CD14-positive monocyte (primary cell): ENCODE measurements around the gene KLC3. TPM values are rescaled to one million over a fixed set of nuclear protein-coding genes. Genes with fewer than 3 reads are reported as not detected.

Source experiments
- DNase-seq, 3 donors: peaks; one replicate each; pipeline ENCODE4 v3.0.0-alpha.2; 2011 to 2022
- H2AFZ ChIP-seq: 2 replicates; pipeline ENCODE4 v1.6.0; 2012; ENCODE audit warnings: mild to moderate bottlenecking, low read depth, low read length, inconsistent platforms; ENCODE audit not compliant: insufficient read depth, poor library complexity, severe bottlenecking
- H3K27ac ChIP-seq, 2 donors: 1 replicate in 1 of 2; 2 replicates in 1 of 2; pipeline ENCODE4 v1.5.1; 2012 to 2013; ENCODE audit warnings: low read length in 2 of 2, control low read depth in 1 of 2, inconsistent platforms in 1 of 2, low read depth in 1 of 2, mild to moderate bottlenecking in 1 of 2
- H3K27me3 ChIP-seq, 2 donors: one replicate each; pipeline versions ENCODE4 v1.6.0 to v1.6.1; 2011 to 2013; ENCODE audit warnings: low read length in 2 of 2; ENCODE audit not compliant: control insufficient read depth in 2 of 2, insufficient read depth in 2 of 2
- H3K36me3 ChIP-seq, 2 donors: replicated peaks in 1 of 2; 1 replicate in 1 of 2; 2 replicates in 1 of 2; pipeline versions ENCODE4 v1.5.1 to v1.6.1; 2012 to 2013; ENCODE audit warnings: low read length in 2 of 2, control low read depth in 1 of 2, inconsistent platforms in 1 of 2, mild to moderate bottlenecking in 1 of 2; ENCODE audit not compliant: insufficient read depth in 2 of 2, control insufficient read depth in 1 of 2
- H3K4me1 ChIP-seq, 2 donors: 1 replicate in 1 of 2; 2 replicates in 1 of 2; pipeline versions ENCODE4 v1.5.1 to v1.6.1; 2012 to 2013; ENCODE audit warnings: low read length in 2 of 2, control low read depth in 1 of 2, inconsistent platforms in 1 of 2, mild to moderate bottlenecking in 1 of 2, moderate library complexity in 1 of 2; ENCODE audit not compliant: insufficient read depth in 2 of 2, control insufficient read depth in 1 of 2
- H3K4me2 ChIP-seq: replicated peaks from 2 replicates; pipeline ENCODE3; 2012; ENCODE audit warnings: low read length, moderate library complexity, mild to moderate bottlenecking; ENCODE audit not compliant: poor library complexity, severe bottlenecking; ENCODE audit errors: extremely low read depth
- H3K4me3 ChIP-seq, 3 experiments: fragments of 200-600 bp in 1 of 3; sonication (generic) in 1 of 3; replicated peaks in 1 of 3; 1 replicate in 2 of 3; 2 replicates in 1 of 3; pipeline ENCODE4 v1.5.1; 2011 to 2013; ENCODE audit warnings: low read length in 3 of 3, mild to moderate bottlenecking in 3 of 3, control low read depth in 2 of 3, low read depth in 2 of 3, inconsistent platforms in 1 of 3, moderate library complexity in 1 of 3
- H3K79me2 ChIP-seq: 2 replicates; pipeline ENCODE4 v1.6.0; 2012; ENCODE audit warnings: mild to moderate bottlenecking, control low read depth, inconsistent platforms, low read length, moderate library complexity; ENCODE audit not compliant: insufficient read depth
- H3K9ac ChIP-seq: 2 replicates; pipeline ENCODE4 v1.6.0; 2017; ENCODE audit warnings: low read length, mild to moderate bottlenecking; ENCODE audit not compliant: insufficient read depth, poor library complexity, severe bottlenecking
- H3K9me3 ChIP-seq, 2 donors: replicated peaks in 1 of 2; 1 replicate in 1 of 2; 2 replicates in 1 of 2; pipeline versions ENCODE4 v1.5.1 to v1.6.1; 2012 to 2013; ENCODE audit warnings: low read length in 2 of 2, control low read depth in 1 of 2; ENCODE audit not compliant: control insufficient read depth in 1 of 2, insufficient read depth in 1 of 2
- H4K20me1 ChIP-seq: 2 replicates; pipeline ENCODE4 v1.6.0; 2012; ENCODE audit warnings: mild to moderate bottlenecking, low read length, control low read depth, moderate library complexity; ENCODE audit not compliant: insufficient read depth
- H3K27ac Mint-ChIP-seq, 7 donors: one replicate each; pipeline ENCODE4 v1.8.0; 2020; ENCODE audit warnings: mild to moderate bottlenecking in 7 of 7, mixed read lengths in 7 of 7, moderate library complexity in 6 of 7, inconsistent platforms in 2 of 7
- H3K27me3 Mint-ChIP-seq, 3 donors: one replicate each; pipeline ENCODE4 v1.8.0; 2021 to 2022; ENCODE audit warnings: low read depth in 3 of 3, mild to moderate bottlenecking in 3 of 3, mixed read lengths in 3 of 3, moderate library complexity in 3 of 3, inconsistent platforms in 1 of 3
- H3K36me3 Mint-ChIP-seq, 2 donors: one replicate each; pipeline ENCODE4 v1.8.0; 2020; ENCODE audit warnings: mixed read lengths in 2 of 2, inconsistent platforms in 1 of 2, mild to moderate bottlenecking in 1 of 2
- H3K4me1 Mint-ChIP-seq: one replicate; pipeline ENCODE4 v1.8.0; 2020; ENCODE audit warnings: mild to moderate bottlenecking, mixed read lengths
- H3K4me3 Mint-ChIP-seq, 2 donors: one replicate each; pipeline ENCODE4 v1.8.0; 2020; ENCODE audit warnings: mild to moderate bottlenecking in 2 of 2, mixed read lengths in 2 of 2, moderate library complexity in 1 of 2
- H3K9me3 Mint-ChIP-seq, 7 donors: one replicate each; pipeline ENCODE4 v1.8.0; 2020 to 2022; ENCODE audit warnings: mixed read lengths in 7 of 7, mild to moderate bottlenecking in 6 of 7, moderate library complexity in 6 of 7, inconsistent platforms in 2 of 7
- WGBS: methylation state at CpG from one replicate; pipeline ENCODE4 v1.1.5; 2013; ENCODE audit warnings: missing lambda C conversion rate; ENCODE audit not compliant: insufficient coverage; 5-methylcytosine and 5-hydroxymethylcytosine counted together
- intact Hi-C, 2 donors: fragments of 100-400 bp; cut with micrococcal nuclease; formaldehyde crosslinking; loops; one replicate each; pipeline versions ENCODE4 v1.15.0 to v1.15.1; 2023
- polyA plus RNA-seq, 3 donors: library from polyadenylated mRNA; depleted of rRNA in 1 of 3; unstranded in 2 of 3; stranded (reverse) in 1 of 3; fragments of 300-500 nt in 2 of 3; fragments of >200 nt in 1 of 3; fragmentation: Illumina TruSeq in 2 of 3; gene quantifications; 1 replicate in 2 of 3; 2 replicates in 1 of 3; pipeline ENCODE4 v1.2.3, GENCODE V29; 2012 to 2021
- TF ChIP-seq, protein P1 (sequence below): fragments of 200-600 bp; IDR thresholded peaks from one replicate; pipeline ENCODE4 v1.8.0; 2022; ENCODE audit warnings: antibody characterized with exemption, mild to moderate bottlenecking

The KLC3 gene
- polyA plus RNA-seq, 3 donors, result not detected

DNA sequence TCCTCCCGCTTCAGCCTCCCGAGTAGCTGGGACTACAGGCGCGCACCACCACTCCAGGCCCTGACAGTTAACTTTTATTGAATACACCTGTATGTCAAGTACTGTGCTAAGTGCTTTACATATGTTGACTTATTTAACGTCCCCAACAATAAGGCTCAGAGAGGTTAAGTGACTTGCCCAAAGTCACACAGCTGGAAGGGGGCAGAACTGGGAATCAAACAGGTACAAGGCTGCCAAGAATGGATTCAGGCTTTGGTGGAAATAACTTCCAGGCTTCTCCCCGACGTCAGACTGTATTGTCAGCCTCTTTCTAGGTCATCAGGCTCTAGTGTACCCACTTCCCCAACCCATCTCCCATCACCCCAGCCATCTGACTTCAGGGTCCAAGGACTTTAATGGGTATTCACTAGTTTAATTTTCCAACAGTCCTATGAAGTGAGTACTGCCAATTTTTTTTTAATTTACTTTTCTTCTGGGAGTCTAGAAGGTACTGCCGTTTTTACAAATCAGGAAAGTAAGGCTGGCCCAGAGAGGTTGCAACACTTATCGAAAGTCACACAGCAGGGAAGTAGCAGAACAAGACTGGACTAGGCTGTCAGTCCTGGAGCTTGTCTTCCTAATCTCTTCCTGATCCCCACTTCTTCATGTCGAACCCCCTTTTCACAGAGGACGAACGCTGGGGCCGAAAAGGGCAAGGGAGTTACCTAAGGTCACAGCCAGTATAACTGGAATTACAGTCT is 13.0 kb upstream of the KLC3 start:
- Histone ChIP-seq H3K27me3 (peaks cover 8 to 25% of the 10 kb centered on the region in 2 donors), H3K4me2 (no peak overlapping the region), H3K9ac (no peak overlapping the region), H3K36me3 (no peaks in the 10 kb centered on the region), H4K20me1 (no peaks in the 10 kb centered on the region), H2AFZ (no peak overlapping the region), H3K27ac (no peak overlapping the region), H3K4me1 (peaks cover 3 to 7% of the 10 kb centered on the region in 2 donors), H3K9me3 (no peaks in the 10 kb centered on the region), H3K79me2 (no peaks in the 10 kb centered on the region), H3K4me3 (no peak overlapping the region)
- Mint-ChIP-seq H3K9me3 (peaks cover 0 to 6% (median 2%) of the 10 kb centered on the region in 7 donors), H3K27me3 (peaks cover 30 to 40% (median 33%) of the 10 kb centered on the region in 3 donors), H3K4me1 (peaks cover 6% of the 10 kb centered on the region), H3K4me3 (no peak overlapping the region), H3K36me3 (no peaks in the 10 kb centered on the region), H3K27ac (no peak overlapping the region)
- WGBS, result 73% methylated on average over 7 of the region's 13 CpGs
- intact Hi-C loops, result no loop called here
- TF ChIP-seq, protein P1, sequence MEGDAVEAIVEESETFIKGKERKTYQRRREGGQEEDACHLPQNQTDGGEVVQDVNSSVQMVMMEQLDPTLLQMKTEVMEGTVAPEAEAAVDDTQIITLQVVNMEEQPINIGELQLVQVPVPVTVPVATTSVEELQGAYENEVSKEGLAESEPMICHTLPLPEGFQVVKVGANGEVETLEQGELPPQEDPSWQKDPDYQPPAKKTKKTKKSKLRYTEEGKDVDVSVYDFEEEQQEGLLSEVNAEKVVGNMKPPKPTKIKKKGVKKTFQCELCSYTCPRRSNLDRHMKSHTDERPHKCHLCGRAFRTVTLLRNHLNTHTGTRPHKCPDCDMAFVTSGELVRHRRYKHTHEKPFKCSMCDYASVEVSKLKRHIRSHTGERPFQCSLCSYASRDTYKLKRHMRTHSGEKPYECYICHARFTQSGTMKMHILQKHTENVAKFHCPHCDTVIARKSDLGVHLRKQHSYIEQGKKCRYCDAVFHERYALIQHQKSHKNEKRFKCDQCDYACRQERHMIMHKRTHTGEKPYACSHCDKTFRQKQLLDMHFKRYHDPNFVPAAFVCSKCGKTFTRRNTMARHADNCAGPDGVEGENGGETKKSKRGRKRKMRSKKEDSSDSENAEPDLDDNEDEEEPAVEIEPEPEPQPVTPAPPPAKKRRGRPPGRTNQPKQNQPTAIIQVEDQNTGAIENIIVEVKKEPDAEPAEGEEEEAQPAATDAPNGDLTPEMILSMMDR, result no peak
- no peak for DNase-seq

DNA sequence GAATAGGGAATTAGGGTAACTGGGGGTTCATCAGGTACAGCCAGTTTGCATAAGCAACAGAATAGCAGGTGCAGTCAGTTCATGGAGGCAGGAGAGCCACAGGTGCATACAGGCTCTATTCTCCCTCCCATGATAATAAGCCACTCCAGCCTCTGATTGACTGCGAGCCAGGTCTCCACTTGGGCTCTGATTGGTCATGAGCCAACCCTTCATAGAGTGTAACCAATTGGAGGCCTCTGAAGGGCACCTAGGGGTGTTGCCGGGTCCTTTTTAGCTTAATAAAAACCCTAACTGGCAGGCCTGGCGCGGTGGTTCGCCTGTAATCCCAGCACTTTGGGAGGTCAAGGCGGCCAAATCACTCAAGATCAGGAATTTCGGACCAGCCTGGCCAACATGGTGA is 9.1 kb upstream of the KLC3 start:
- intact Hi-C loops, result no loop called here
- Histone ChIP-seq H3K9me3 (no peaks in the 10 kb centered on the region), H3K4me2 (no peak overlapping the region), H3K27ac (no peak overlapping the region), H2AFZ (no peak overlapping the region), H3K4me3 (no peak overlapping the region), H3K79me2 (no peaks in the 10 kb centered on the region), H3K4me1 (peaks cover 1 to 2% of the 10 kb centered on the region in 2 donors), H4K20me1 (no peaks in the 10 kb centered on the region), H3K9ac (no peak overlapping the region), H3K27me3 (no peaks in the 10 kb centered on the region), H3K36me3 (no peaks in the 10 kb centered on the region)
- Mint-ChIP-seq H3K36me3 (no peaks in the 10 kb centered on the region), H3K27me3 (peaks cover 6 to 15% (median 9%) of the 10 kb centered on the region in 3 donors), H3K4me3 (no peak overlapping the region), H3K27ac (no peak overlapping the region), H3K9me3 (peaks cover 0 to 1% (median 0%) of the 10 kb centered on the region in 7 donors), H3K4me1 (peaks cover 1% of the 10 kb centered on the region)
- TF ChIP-seq, protein P1, result no peak
- 97% methylated on average over 7 of the region's 7 CpGs for WGBS
- no peak for DNase-seq
